SHP77 (cell line): ENCODE measurements around the gene SOS1.
"Not testable (repeated sequence)": the region's sequence is repeated elsewhere in the genome, so short reads cannot be mapped to it uniquely, and the experiment has no call there.

ENCODE experiments used
- DNase-seq, 2 experiments: peaks; one replicate each; lab custom pipeline; 2025; lab: John Stamatoyannopoulos, UW

The SOS1 gene

GRCh38 chr2:38968021-38968420 is 152.8 kb downstream of the SOS1 start:
- no peak for DNase-seq

- no peak for DNase-seq
These were observed 154.2 kb downstream of the SOS1 start for GRCh38 chr2:38966678-38967077.

GRCh38 chr2:38966006-38966405 is 154.8 kb downstream of the SOS1 start:
- no peak for DNase-seq

GRCh38 chr2:38960609-38961320 is 160.1 kb downstream of the SOS1 start:
- no peak for DNase-seq

GRCh38 chr2:38959938-38960608 is 160.8 kb downstream of the SOS1 start:
- DNase-seq = no peak

GRCh38 chr2:38959466-38959865 is 161.4 kb downstream of the SOS1 start:
- no peak for DNase-seq

GRCh38 chr2:38957972-38958371 is 162.9 kb downstream of the SOS1 start:
- DNase-seq = no peak

GRCh38 chr2:38951766-38952165 is 169.1 kb downstream of the SOS1 start:
- no peak for DNase-seq

- DNase-seq = no peak
These were observed 171.9 kb downstream of the SOS1 start for GRCh38 chr2:38948995-38949394.

- no peak for DNase-seq
These were observed 172.4 kb downstream of the SOS1 start for GRCh38 chr2:38948387-38948882.

- peak; percentile 68 to 84 for DNase-seq
These were observed 173.3 kb downstream of the SOS1 start for GRCh38 chr2:38947241-38948239.

GRCh38 chr2:38945911-38946310 is 174.9 kb downstream of the SOS1 start:
- no peak for DNase-seq

GRCh38 chr2:38945372-38945771 is 175.5 kb downstream of the SOS1 start:
- no peak for DNase-seq

- no peak for DNase-seq
These were observed 177.1 kb downstream of the SOS1 start for GRCh38 chr2:38943784-38944183.

GRCh38 chr2:38940746-38941145 is 180.1 kb downstream of the SOS1 start:
- no peak for DNase-seq

GRCh38 chr2:38937548-38937947 is 183.3 kb downstream of the SOS1 start:
- DNase-seq = no peak

GRCh38 chr2:38936516-38936915 is 184.3 kb downstream of the SOS1 start:
- DNase-seq = not testable (repeated sequence)

GRCh38 chr2:38935568-38936172 is 185.2 kb downstream of the SOS1 start:
- DNase-seq = no peak

- DNase-seq = no peak
These were observed 186.1 kb downstream of the SOS1 start for GRCh38 chr2:38934742-38935141.

GRCh38 chr2:38933653-38934052 is 187.2 kb downstream of the SOS1 start:
- no peak for DNase-seq

GRCh38 chr2:38932586-38932985 is 188.3 kb downstream of the SOS1 start:
- no peak for DNase-seq
